C1 segment of cervical spinal cord (tissue), 14 donors: ENCODE data around the gene CCDC17.

ENCODE experiments used
- DNase-seq, 14 donors: peaks; one replicate each; lab custom pipeline; 2025; lab: John Stamatoyannopoulos, UW

The CCDC17 gene

GRCh38 chr1:45623972-45624371 lies at the start of gene CCDC17:
TSS of gene CCDC17 (minus strand) at chr1:45624054. CDS start at chr1:45623909, 145 bp downstream.
- no peak for DNase-seq

DNA sequence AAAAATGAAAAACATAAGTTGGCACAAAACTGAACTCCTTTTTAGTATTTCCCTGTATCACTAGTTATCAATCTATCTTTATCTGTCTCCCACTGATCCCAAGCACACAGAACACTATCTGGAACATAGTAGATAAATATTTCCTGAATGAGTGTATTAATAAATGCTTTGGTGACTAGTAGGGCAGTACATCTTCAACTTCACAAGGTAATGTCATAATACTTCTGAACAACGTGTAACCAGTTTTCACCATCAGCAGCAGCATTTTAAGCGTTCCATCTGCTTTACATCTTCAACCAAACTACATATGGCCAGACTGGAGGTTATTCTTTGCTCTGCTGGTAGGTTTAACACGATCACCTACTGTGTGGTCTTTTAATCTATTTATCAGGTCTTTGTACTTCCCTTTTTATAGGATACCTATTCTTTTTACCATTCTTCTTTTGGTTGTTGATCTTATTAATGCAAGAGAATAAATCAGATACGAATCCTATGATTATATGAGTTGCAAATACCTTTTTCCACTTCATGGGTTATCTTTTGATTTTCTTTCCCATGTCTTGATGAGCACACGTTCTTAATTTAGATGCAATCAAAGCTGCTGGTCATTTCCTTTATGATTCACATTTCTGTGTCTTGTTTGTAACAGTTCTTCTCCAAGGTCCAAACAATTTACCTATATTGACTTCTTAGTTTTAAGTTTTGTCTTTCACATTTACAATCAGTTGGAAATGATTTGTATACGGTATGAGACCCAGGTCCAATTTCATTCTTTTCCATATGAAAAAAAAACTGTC lies 46.2 kb upstream of the CCDC17 start:
- no peak for DNase-seq

DNA sequence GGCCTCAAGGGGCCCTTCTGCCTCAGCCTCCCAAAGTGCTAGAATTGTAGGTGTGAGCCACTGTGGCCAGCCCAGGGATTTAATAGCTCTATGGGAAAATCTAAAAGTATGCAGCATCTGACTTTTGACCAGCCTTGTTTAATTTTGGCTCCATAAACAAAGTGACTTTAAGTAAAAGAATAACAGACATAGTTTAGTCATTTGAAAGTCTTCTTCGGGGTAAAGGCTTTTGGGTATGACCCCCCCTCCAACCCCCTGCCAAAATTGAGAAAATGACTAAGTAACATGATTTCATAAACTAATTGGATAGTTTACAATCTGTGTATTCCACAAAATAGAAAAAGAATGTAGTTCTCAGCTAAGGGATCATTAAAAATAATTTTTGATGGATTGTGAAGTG lies 45.5 kb upstream of the CCDC17 start:
- no peak for DNase-seq

- DNase-seq = no peak
Measured at GRCh38 chr1:45668526-45668925, 44.7 kb upstream of the CCDC17 start.

- DNase-seq = no peak
Measured at GRCh38 chr1:45667321-45668111, 43.7 kb upstream of the CCDC17 start.

GRCh38 chr1:45666836-45667235 lies 43.0 kb upstream of the CCDC17 start:
- no peak for DNase-seq

GRCh38 chr1:45660336-45660735 lies 36.5 kb upstream of the CCDC17 start:
- no peak for DNase-seq

- DNase-seq = no peak
Measured at GRCh38 chr1:45659222-45659621, 35.4 kb upstream of the CCDC17 start.

DNA sequence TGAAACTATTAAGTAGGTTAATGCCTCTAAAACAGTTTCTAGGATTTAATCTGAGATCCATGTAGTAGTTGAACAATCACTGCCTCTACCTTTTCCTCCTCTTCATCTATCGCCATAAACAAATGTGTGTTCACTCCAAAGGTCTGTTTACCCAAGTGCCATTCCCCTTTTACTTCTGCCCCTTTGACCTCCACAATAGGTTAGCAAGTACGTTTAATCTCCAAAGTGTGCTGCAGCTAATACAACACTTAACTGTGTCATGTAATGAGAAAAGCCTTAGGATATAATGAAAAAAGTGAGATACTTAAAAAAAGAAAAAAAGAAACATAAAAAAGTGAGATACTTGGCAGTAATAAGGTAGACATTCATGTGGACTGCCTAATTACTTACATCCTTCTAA lies 34.3 kb upstream of the CCDC17 start:
- DNase-seq = no peak

GRCh38 chr1:45656573-45657226 lies 32.8 kb upstream of the CCDC17 start:
- no peak for DNase-seq

DNA sequence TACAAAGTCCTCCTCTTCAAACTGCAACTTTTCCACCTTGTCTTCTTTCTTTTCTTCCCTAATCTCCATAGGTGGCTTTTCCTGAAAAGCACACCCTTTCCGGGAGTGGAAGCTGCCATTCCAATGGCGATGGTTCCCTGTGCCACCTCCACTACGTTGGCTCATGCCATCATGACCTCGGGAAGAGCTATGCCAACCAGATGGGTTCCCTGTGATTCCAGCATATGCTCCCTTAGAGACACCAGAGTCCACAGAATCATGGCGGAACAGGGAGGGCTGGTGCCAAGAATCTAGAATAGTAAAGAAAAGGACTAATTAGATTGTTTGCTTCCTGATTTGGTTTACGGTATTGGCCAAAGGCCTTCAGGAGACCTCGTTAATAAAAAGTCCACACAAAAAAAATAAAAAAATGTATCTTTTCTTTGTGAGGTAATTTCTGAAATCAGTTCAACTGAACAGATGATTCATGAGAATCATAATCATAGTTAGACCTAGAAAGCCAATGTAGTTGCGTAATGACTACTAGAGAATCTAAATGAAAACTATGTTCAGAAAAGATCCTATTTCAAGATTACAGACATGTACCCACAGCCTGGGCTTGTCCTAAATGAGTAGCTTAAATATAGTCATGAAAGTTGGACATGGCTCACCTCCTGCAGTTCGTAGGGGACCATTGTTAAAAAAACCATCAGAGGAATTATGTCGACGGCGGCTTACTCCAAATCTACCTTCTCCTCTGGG lies 30.9 kb upstream of the CCDC17 start:
- DNase-seq = peak in 1 of 14 donors; percentile 57

GRCh38 chr1:45647248-45648021 lies 23.6 kb upstream of the CCDC17 start:
- DNase-seq = peak in 3 of 14 donors; percentile 2 to 8 (median 5)

DNA sequence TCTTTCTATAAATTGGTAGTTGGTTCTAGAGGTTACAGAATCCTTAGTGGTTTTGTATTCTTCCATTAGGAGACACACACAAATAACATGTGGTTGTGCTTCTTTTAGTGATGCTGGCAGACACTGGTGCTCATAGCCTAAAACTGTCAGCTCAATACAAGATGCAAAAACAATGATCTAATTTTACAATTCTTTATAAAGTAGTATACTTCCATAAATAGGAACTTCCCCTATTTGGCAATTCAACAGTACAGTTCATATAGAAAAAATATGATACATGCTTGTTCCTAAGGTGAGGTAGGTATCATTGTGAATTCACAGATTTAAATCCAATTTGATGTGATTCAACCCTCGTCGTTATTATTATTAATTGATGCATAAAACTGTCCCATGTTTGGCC lies 20.8 kb upstream of the CCDC17 start:
- DNase-seq = no peak

DNA sequence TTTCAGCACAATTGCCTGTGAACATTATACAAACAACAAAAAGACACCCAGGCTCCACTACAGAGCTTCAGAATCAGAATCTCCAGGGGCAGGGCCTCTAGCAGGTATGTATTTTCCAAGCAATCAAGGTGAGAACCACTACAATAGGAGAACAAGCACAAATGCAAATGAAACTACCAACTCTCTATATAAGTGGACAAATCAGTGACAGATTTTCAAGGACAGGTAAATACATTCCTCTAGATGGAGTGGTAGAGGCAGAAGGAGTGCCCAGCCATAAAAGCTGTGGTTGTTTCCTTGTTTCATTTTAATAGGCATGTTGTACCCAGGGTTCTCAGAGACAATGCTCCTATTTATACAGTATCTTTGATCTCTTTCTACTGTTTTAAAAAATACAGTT lies 20.1 kb upstream of the CCDC17 start:
- no peak for DNase-seq

DNA sequence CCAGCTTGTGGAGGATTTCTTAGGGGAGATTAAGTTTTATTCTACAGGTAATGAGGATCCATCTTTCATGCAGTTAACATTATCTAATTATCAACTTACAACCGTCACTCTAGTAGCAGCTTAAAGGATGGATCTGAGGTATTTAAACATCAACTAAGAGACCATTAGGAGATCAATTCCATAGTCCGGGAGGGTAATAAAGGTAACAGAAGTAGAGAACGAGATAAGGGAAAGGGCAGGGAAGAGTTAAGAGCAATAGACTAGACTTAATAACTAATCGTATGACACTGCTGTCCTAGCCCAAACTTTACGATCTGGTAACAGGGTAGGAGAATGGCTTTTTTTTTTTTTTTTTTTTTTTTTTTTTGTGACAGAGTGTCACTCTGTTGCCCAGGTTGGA lies 19.5 kb upstream of the CCDC17 start:
- no peak for DNase-seq

DNA sequence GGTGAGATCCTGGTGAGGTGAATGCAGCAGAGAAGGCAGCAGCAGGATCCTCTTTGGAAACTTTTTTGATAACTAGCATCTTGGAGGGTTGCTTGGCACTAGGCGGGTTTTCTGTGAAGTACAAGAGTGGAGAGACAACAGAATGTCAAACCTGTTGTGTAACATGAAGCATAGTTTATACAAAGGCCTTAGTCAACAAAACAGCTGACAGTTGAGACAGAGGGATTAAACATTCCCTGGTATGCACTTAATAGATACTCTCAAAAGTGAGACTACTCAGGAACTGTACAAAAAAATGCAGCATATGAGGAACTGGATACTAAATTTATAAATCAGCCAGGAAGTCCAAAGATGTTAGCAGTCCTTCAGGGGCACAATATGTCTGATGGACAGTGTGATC lies 16.4 kb upstream of the CCDC17 start:
- DNase-seq = no peak

GRCh38 chr1:45635211-45635610 lies 11.4 kb upstream of the CCDC17 start:
- DNase-seq = no peak

GRCh38 chr1:45630429-45630828 lies 6.6 kb upstream of the CCDC17 start:
- no peak for DNase-seq

DNA sequence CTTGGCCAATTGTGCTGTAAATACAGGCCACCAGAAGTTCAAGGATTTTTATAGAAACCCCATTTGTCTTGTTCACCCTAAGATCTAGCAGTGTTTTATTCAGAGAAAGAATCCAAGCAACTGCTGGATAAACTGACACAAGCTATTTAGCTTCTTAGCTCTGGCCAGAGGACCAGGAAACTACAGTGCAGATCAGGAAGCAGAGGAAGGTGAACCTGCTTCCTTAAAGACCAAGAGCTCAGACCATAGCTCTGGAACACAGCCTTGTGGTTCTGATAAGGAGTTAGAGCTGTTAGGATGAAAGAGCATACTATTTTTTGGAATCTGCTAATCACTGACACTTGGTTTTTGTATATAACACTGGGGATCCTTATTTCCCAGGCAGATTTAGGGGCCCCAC lies 5.2 kb upstream of the CCDC17 start:
- DNase-seq = no peak

DNA sequence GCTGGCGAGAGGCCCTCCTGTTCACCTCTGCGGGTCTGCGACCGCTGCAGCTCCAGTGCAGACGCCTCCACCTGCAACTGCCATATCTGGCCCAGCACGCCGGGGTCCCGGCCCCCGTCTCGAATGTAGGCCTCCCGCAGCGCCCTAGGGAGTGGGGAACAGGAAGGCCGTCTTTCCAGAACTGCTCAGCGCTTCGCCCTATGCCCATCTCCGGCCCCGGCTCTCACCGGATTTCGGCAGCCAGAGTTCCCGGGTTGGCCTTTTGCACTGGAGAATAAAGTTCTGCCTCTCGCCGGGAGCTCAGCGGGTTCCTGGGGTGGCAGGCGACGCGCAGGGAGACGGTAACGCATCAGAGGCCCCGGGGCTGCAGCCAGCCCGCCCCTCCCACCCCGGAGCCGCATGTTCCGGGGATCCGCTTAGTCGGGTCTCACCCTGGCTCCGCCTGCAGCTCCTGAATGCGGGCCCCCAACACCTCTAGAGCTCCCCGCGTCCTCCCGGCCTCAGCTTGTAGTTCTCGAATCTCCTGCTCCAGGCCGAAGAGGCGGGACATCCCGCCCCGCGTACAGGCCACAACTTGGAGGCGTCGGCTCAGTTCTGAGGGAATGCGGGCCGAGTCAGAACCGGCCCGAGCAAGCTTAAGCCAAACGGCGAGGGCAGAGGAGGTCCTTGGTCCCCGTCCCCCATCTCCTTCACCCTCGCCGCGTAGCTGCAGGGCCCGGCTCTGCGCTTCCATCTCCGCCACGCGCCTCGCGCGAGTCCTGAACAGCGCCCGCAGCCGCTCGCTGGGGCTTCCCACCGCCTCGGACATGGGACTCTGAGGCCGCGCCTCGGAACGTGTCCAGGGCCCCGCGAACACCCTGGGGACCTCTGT lies 1.1 kb downstream of the CCDC17 start:
- DNase-seq = no peak
